ENCODE measurements around the gene ITIH4.

GRCh38 chr3:52877085-52877484 is 46.6 kb upstream of the ITIH4 start:
- TF ChIP-seq PKNOX1 (IDR thresholded peaks at IDR 0.05) (no peak), CTBP1 (IDR thresholded peaks at IDR 0.05; ENCODE audit: borderline replicate concordance) (no peak), L3MBTL2 (conservative IDR thresholded peaks at IDR 0.05) (no peak), FOXA1 (IDR thresholded peaks at IDR 0.05) (no peak), SP1 (IDR thresholded peaks at IDR 0.05) (no peak), ELF4 (IDR thresholded peaks at IDR 0.05) (no peak), ARNT (IDR thresholded peaks at IDR 0.05) (no peak), SUZ12 (IDR thresholded peaks at IDR 0.05) (no peak), FOXM1 (IDR thresholded peaks at IDR 0.05; ENCODE audit: borderline replicate concordance) (no peak)
